ACC112 (cell line): ENCODE data around the gene TSPAN15.

Experiments
- H2AFZ ChIP-seq: fragments of 200-600 bp; sonication (generic); one replicate; pipeline ENCODE4 v1.6.0; 2017; ENCODE audit warnings: antibody characterized with exemption, low read length; ENCODE audit not compliant: unreplicated experiment
- H3K27ac ChIP-seq: fragments of 200-600 bp; sonication (generic); 2 replicates; pipeline ENCODE4 v1.5.1; 2014; ENCODE audit warnings: low read depth, mild to moderate bottlenecking, antibody characterized with exemption, low read length, moderate library complexity
- H3K27me3 ChIP-seq: fragments of 200-600 bp; sonication (generic); 2 replicates; pipeline ENCODE4 v1.6.1; 2014; ENCODE audit warnings: mild to moderate bottlenecking, antibody characterized with exemption, low read length, moderate library complexity, mixed read lengths; ENCODE audit not compliant: insufficient read depth
- H3K36me3 ChIP-seq: fragments of 200-600 bp; sonication (generic); 2 replicates; pipeline ENCODE4 v1.6.1; 2016; ENCODE audit warnings: mild to moderate bottlenecking, antibody characterized with exemption, low read length, moderate library complexity, mixed read lengths; ENCODE audit not compliant: insufficient read depth
- H3K4me1 ChIP-seq: fragments of 200-600 bp; sonication (generic); one replicate; pipeline ENCODE4 v1.6.1; 2016; ENCODE audit warnings: low read length, mixed read lengths; ENCODE audit not compliant: insufficient read depth, unreplicated experiment, control insufficient read depth
- H3K4me3 ChIP-seq: fragments of 200-600 bp; sonication (generic); 2 replicates; pipeline ENCODE4 v1.5.1; 2014; ENCODE audit warnings: mild to moderate bottlenecking, low read depth, low read length
- H3K79me2 ChIP-seq: fragments of 200-600 bp; sonication (generic); one replicate; pipeline ENCODE4 v1.6.0; 2016; ENCODE audit warnings: low read length; ENCODE audit not compliant: control insufficient read depth, unreplicated experiment, insufficient read depth

The TSPAN15 gene

DNA sequence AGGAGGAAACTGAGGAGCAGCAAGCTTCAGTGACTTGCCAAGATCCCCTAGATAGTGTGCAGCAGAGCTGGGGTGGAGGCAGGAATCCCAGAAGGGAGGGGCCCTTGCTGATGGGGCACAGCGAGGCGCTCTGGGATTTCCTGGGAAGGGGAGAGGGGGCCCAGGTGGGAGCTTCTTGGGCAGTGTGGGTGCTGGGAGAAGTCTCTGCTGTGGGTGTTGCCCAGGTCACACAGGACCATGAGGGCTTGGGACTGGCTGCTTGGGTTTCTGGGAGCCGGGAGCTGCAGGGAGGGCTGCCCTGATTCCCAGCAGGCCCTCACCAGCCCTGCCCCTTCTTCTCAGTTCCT, 55.2 kb downstream of the TSPAN15 start:
- no peaks in the 10 kb centered on the region for H3K79me2 ChIP-seq
- no peak overlapping the region for H3K27ac ChIP-seq
- no peak overlapping the region for H2AFZ ChIP-seq
- H3K36me3 ChIP-seq = no peaks in the 10 kb centered on the region
- H3K27me3 ChIP-seq = peaks cover 7% of the 10 kb centered on the region; the same call in 1 of the 2 replicates
- no peaks in the 10 kb centered on the region for H3K4me1 ChIP-seq
- no peak overlapping the region for H3K4me3 ChIP-seq

DNA sequence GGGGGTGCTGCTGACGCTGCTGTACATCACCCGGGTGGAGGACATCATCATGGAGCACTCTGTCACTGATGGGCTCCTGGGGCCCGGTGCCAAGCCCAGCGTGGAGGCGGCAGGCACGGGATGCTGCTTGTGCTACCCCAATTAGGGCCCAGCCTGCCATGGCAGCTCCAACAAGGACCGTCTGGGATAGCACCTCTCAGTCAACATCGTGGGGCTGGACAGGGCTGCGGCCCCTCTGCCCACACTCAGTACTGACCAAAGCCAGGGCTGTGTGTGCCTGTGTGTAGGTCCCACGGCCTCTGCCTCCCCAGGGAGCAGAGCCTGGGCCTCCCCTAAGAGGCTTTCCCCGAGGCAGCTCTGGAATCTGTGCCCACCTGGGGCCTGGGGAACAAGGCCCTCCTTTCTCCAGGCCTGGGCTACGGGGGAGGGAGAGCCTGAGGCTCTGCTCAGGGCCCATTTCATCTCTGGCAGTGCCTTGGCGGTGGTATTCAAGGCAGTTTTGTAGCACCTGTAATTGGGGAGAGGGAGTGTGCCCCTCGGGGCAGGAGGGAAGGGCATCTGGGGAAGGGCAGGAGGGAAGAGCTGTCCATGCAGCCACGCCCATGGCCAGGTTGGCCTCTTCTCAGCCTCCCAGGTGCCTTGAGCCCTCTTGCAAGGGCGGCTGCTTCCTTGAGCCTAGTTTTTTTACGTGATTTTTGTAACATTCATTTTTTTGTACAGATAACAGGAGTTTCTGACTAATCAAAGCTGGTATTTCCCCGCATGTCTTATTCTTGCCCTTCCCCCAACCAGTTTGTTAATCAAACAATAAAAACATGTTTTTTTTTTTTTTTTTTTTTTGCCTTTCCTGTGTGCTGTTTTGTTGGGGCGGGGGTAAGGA, 55.8 kb downstream of the TSPAN15 start:
- H2AFZ ChIP-seq = no peak overlapping the region
- no peaks in the 10 kb centered on the region for H3K36me3 ChIP-seq
- H3K27ac ChIP-seq = no peak overlapping the region
- H3K79me2 ChIP-seq = no peaks in the 10 kb centered on the region
- no peaks in the 10 kb centered on the region for H3K4me1 ChIP-seq
- peak overlapping the region; percentile 45; the same call in 1 of the 2 replicates for H3K4me3 ChIP-seq
- H3K27me3 ChIP-seq = peaks cover 7% of the 10 kb centered on the region; the same call in 1 of the 2 replicates

DNA sequence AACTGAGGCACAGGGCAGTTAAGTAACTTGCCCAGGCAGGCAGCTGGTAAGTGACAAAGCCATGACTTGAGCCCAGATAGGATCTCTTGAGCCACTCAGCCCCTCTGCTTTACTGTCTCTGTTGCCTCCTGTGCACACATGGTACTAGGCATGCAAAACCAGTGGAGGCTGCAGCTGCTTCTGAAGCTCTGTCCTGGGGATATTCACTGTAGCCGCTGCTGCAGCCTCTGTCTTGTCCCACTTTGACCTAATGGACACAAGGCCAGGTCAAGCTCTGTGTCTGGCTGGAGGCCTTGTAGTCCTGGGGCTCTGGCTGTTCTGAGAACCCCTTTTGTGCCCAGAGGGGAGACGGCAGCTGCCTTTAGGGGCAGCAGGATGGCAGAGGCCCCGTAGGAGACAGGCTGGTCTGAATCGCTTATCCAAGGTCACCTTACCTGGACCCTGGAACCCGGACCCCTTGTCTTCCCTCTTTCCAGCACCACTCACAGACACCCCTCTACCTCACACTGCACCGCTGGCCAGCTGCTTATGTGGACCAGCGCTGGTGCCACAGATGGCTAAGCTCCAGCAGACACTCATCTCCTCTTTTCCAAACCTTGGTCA, 57.6 kb downstream of the TSPAN15 start:
- no peak overlapping the region for H2AFZ ChIP-seq

DNA sequence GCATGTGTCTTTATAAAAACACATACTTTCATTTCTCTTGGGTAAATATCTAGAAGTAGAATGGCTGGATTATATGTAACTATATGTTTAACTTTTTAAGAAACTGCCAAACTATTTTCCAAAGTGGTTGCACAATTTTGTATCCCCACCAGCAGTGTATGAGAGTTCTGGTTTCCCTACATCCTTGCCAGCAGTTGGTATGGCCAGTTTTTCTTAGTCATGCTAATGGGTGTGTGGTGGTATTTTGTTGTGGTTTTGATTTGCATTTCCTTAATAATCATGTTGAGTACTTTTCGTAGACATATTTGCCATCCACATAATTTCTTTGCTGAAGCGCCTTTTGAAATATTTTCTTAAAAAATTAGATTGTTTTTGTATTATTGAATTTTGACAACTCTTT, 61.6 kb downstream of the TSPAN15 start:
- Histone ChIP-seq H3K27ac (no peak overlapping the region), H2AFZ (no peak overlapping the region), H3K4me3 (no peak overlapping the region), H3K4me1 (no peaks in the 10 kb centered on the region), H3K27me3 (peaks cover 26% of the 10 kb centered on the region), H3K79me2 (no peaks in the 10 kb centered on the region), H3K36me3 (no peaks in the 10 kb centered on the region)

More for the DNA sequence above, 57.6 kb downstream of the TSPAN15 start:
- H3K79me2 ChIP-seq = no peaks in the 10 kb centered on the region
- no peak overlapping the region for H3K27ac ChIP-seq
- no peak overlapping the region for H3K4me3 ChIP-seq
- H3K4me1 ChIP-seq = no peaks in the 10 kb centered on the region
- peaks cover 21% of the 10 kb centered on the region for H3K27me3 ChIP-seq
- H3K36me3 ChIP-seq = no peaks in the 10 kb centered on the region

DNA sequence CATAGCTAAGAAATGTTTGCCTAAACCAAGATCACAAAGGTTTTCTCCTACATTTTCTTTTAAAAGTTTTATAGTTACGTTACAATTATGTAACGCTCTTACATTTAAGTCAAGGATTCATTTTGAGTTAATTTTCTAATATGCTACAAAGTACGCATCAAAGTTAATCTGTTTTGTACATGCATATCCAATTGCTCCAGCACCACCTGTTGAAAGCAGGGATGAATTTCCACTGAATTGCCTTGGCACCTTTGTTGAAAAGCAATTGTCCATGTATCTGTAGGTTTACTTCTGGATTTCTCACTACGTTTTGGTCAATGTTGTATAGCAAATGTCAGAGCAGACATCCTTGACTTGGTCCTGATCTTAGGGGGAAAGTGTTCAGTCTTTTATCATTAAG, 62.4 kb downstream of the TSPAN15 start:
- Histone ChIP-seq H3K27me3 (peaks cover 24% of the 10 kb centered on the region), H3K27ac (no peak overlapping the region), H3K4me3 (no peak overlapping the region), H3K79me2 (no peaks in the 10 kb centered on the region), H2AFZ (no peak overlapping the region), H3K4me1 (no peaks in the 10 kb centered on the region), H3K36me3 (no peaks in the 10 kb centered on the region)

DNA sequence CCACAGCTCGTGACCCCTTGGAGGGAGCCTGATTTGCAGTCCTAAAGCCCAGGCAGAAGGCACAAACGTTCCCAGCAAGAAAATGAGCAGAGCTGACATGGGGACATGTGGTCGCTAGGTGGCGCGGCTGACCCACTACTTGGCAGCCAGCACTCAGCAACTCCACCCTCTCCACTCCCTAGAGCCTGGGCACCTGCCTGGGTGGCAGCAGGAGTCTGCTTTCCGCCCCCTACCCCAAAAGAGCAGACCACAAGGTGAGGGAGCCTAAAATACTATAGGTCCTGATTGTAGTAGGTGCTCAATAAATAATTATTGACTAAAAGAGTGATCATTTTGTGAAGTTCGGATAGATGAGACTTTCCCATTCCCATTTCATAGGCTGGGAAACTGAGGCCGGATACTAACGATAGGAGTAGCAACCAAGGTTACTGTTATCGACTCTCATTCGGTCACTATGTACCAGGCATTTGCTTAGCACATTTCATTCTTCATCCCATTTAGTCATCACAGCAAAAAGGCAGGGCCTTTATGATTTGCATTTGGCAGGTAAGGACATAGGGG, 64.5 kb downstream of the TSPAN15 start:
- Histone ChIP-seq H3K4me3 (no peak overlapping the region), H2AFZ (no peak overlapping the region), H3K27ac (no peak overlapping the region), H3K79me2 (no peaks in the 10 kb centered on the region), H3K36me3 (no peaks in the 10 kb centered on the region), H3K4me1 (no peaks in the 10 kb centered on the region), H3K27me3 (peaks cover 33% of the 10 kb centered on the region)

DNA sequence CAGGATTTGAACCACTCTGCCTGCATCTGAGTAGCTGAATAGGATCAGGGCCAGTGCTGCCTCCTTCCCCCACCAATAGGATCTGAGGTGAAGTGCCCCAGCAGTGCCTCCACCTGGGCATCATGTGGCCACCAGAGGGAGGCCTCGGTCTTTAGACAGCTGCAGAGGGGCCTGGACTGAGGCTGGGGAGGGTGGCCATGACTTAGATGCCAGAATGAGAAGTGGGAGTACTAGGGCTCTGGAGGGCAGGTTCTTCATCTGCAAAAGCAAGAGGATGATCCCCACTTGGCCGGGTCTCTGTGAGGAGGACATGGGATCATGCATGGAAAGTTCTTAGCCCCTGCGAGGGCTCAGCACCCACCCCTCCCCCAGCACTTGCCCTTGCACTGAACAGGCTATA, 65.1 kb downstream of the TSPAN15 start:
- H3K36me3 ChIP-seq = no peaks in the 10 kb centered on the region
- no peak overlapping the region for H2AFZ ChIP-seq
- peaks cover 37% of the 10 kb centered on the region for H3K27me3 ChIP-seq
- no peak overlapping the region for H3K27ac ChIP-seq
- H3K79me2 ChIP-seq = no peaks in the 10 kb centered on the region
- H3K4me1 ChIP-seq = no peaks in the 10 kb centered on the region
- no peak overlapping the region for H3K4me3 ChIP-seq

DNA sequence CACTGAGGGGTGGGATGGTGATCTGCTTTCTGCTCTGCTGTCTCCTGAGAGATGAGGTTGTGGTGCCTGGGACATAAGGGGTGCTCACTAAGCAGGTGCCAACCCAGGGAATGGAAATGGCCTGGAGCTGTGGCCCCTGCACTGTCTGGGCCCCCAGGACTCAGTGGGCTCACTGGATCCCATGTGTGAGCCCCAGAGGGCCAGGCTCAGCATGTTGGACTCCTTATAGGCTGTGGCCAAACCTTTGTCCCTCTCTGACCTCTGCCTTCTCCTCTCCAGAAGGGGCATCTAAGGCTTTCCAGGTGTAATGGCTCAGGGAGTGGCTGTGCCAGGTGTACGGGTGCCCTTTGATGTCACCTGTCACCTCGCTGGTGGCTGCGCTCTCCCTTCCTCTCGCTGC, 65.5 kb downstream of the TSPAN15 start:
- Histone ChIP-seq H3K27me3 (peaks cover 41% of the 10 kb centered on the region), H3K36me3 (no peaks in the 10 kb centered on the region), H3K4me1 (no peaks in the 10 kb centered on the region), H3K27ac (no peak overlapping the region), H3K79me2 (no peaks in the 10 kb centered on the region), H3K4me3 (no peak overlapping the region), H2AFZ (no peak overlapping the region)

DNA sequence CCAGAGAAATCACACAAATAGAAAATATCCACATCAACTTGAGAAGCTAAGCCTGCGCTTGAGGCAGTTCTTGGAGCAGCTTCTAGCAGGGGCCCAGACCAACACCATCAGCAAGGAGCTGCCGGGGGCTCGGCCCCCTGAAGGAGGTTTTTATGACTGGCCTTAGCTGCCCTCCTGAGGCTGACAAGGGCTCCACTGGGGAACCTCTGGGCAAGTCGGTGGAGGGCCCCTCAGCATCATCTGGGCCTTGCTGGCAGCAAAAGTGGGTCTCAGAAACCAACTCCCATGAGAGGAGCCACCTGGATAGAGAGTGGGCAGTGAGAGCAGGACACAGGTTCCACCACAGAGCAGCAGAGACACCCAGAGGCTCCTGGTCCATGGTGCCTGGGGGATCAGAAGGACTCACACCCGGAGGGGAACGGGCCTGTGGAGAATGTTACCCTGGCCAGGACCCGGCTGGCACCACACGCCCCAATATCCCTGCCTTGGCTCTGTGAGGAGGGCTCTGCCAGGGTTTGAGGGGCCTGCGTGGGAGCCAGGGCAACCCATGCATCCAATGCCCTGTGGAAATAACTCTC, 66.1 kb downstream of the TSPAN15 start:
- no peaks in the 10 kb centered on the region for H3K79me2 ChIP-seq
- H3K27me3 ChIP-seq = peaks cover 44% of the 10 kb centered on the region
- H2AFZ ChIP-seq = no peak overlapping the region
- no peak overlapping the region for H3K27ac ChIP-seq
- no peaks in the 10 kb centered on the region for H3K36me3 ChIP-seq
- H3K4me1 ChIP-seq = no peaks in the 10 kb centered on the region
- no peak overlapping the region for H3K4me3 ChIP-seq

DNA sequence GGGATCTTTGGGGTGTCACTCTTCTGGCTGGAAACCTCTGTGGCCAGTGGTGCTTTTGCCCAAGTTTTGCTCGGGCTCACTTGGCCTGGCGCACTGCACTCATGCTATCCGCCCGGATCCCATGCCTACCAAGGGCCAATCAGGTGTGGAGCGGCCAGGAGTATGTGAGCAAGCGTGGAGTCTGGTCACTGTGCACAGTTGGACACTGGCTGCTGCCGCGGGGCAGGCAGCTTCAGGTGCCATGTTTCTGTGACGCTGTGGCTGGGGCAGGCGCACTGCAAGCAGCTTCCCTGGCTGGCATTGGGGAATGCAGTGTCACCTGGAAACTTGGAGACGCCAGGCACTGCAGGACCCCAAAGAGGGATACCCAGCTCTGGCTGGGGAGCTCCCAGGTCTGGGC, 76.7 kb downstream of the TSPAN15 start:
- no peaks in the 10 kb centered on the region for H3K36me3 ChIP-seq
- no peak overlapping the region for H3K27ac ChIP-seq
- H3K4me3 ChIP-seq = no peak overlapping the region
- H3K79me2 ChIP-seq = no peaks in the 10 kb centered on the region
- H2AFZ ChIP-seq = no peak overlapping the region
- peaks cover 79% of the 10 kb centered on the region for H3K27me3 ChIP-seq
- no peaks in the 10 kb centered on the region for H3K4me1 ChIP-seq
